Sigmoid colon (tissue), 4 donors: Measurements from ENCODE around the gene MYO6.

Source experiments
- EP300 ChIP-seq, 4 donors: sonication (generic); formaldehyde crosslinking; IDR thresholded peaks; one replicate each; pipeline ENCODE4 v1.6.1; 2017; ENCODE audit warnings: antibody characterized with exemption in 4 of 4
- POLR2A ChIP-seq, 2 donors: fragments of 450-650 bp; IDR thresholded peaks; one replicate each; pipeline ENCODE4 v1.6.1; 2016; ENCODE audit warnings: antibody characterized with exemption in 2 of 2, mild to moderate bottlenecking in 2 of 2, moderate library complexity in 2 of 2
- POLR2AphosphoS5 ChIP-seq, 4 donors: sonication (generic); formaldehyde crosslinking; IDR thresholded peaks; one replicate each; pipeline ENCODE4 v1.6.1; 2017; ENCODE audit warnings: antibody characterized with exemption in 4 of 4
- TF ChIP-seq, protein P1 (sequence below), 4 experiments: fragments of 450-650 bp in 3 of 4; fragments of 200-600 bp in 1 of 4; IDR thresholded peaks; one replicate each; pipeline ENCODE4 v1.5.1; 2016 to 2019; ENCODE audit warnings: antibody characterized with exemption in 4 of 4, mild to moderate bottlenecking in 3 of 4, moderate library complexity in 2 of 4

- TF ChIP-seq, protein P1, sequence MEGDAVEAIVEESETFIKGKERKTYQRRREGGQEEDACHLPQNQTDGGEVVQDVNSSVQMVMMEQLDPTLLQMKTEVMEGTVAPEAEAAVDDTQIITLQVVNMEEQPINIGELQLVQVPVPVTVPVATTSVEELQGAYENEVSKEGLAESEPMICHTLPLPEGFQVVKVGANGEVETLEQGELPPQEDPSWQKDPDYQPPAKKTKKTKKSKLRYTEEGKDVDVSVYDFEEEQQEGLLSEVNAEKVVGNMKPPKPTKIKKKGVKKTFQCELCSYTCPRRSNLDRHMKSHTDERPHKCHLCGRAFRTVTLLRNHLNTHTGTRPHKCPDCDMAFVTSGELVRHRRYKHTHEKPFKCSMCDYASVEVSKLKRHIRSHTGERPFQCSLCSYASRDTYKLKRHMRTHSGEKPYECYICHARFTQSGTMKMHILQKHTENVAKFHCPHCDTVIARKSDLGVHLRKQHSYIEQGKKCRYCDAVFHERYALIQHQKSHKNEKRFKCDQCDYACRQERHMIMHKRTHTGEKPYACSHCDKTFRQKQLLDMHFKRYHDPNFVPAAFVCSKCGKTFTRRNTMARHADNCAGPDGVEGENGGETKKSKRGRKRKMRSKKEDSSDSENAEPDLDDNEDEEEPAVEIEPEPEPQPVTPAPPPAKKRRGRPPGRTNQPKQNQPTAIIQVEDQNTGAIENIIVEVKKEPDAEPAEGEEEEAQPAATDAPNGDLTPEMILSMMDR (IDR thresholded peaks at IDR 0.05), result no peak
- TF ChIP-seq POLR2A (IDR thresholded peaks at IDR 0.05) (no peak), POLR2AphosphoS5 (IDR thresholded peaks at IDR 0.05) (no peak), EP300 (IDR thresholded peaks at IDR 0.05) (no peak)
Observed at GRCh38 chr6:75776461-75776860, 27.4 kb downstream of the MYO6 start.
